OCI-LY7 (cell line): ENCODE data around the gene KIF17. TPM values are rescaled to one million over a fixed set of nuclear protein-coding genes. Genes with fewer than 3 reads are reported as not detected.

Experiments
- BruUV-seq: library from RNA; stranded (reverse); fragments of 400-500 nt; replicated peaks from 2 replicates; lab custom pipeline; 2021; lab: Mats Ljungman, UMichigan
- CTCF ChIA-PET: fragments of 300-600 bp; sonication (Branson Sonifier 250); formaldehyde crosslinking; loops from one replicate; lab custom pipeline; 2022; ENCODE audit warnings: antibody characterized with exemption; ENCODE audit not compliant: unreplicated experiment; lab: Charles Lee
- POLR2A ChIA-PET: fragments of 300-600 bp; sonication (Branson Sonifier 250); formaldehyde crosslinking; loops from one replicate; lab custom pipeline; 2022; ENCODE audit warnings: antibody characterized with exemption; lab: Charles Lee
- DNase-seq: peaks from one replicate; pipeline ENCODE4 v3.0.0-alpha.2; 2015; ENCODE audit warnings: low spot score
- H2AFZ ChIP-seq: fragments of 200-600 bp; sonication (generic), shearing (Covaris generic); 2 replicates; pipeline ENCODE4 v1.6.1; 2014; ENCODE audit warnings: mild to moderate bottlenecking, antibody characterized with exemption, low read length, moderate library complexity
- H3K27ac ChIP-seq: fragments of 200-600 bp; sonication (generic); 2 replicates; pipeline ENCODE4 v1.5.1; 2014; ENCODE audit warnings: mixed run types, low read depth, mild to moderate bottlenecking, moderate library complexity, low read length, inconsistent platforms; ENCODE audit not compliant: poor library complexity, severe bottlenecking
- H3K36me3 ChIP-seq: fragments of 200-600 bp; sonication (generic); 2 replicates; pipeline ENCODE4 v1.6.1; 2014; ENCODE audit warnings: mild to moderate bottlenecking, antibody characterized with exemption, low read length, moderate library complexity, mixed read lengths; ENCODE audit not compliant: insufficient read depth
- H3K4me1 ChIP-seq: fragments of 200-600 bp; sonication (generic); 2 replicates; pipeline ENCODE4 v1.5.1; 2014; ENCODE audit warnings: mild to moderate bottlenecking, low read length; ENCODE audit not compliant: insufficient read depth, poor library complexity, severe bottlenecking
- H3K4me2 ChIP-seq: fragments of 200-600 bp; sonication (generic); 2 replicates; pipeline ENCODE4 v1.6.1; 2014; ENCODE audit warnings: mild to moderate bottlenecking, low read length
- H3K4me3 ChIP-seq: fragments of 200-600 bp; sonication (generic); 2 replicates; pipeline ENCODE4 v1.5.1; 2014; ENCODE audit warnings: mild to moderate bottlenecking, low read depth, low read length; ENCODE audit not compliant: poor library complexity, severe bottlenecking
- H3K79me2 ChIP-seq: fragments of 200-600 bp; sonication (generic); 2 replicates; pipeline ENCODE4 v1.6.1; 2016; ENCODE audit warnings: low read depth, mild to moderate bottlenecking, low read length, moderate library complexity, mixed read lengths; ENCODE audit not compliant: insufficient read depth
- H3K9me2 ChIP-seq: fragments of 200-600 bp; sonication (generic); 2 replicates; pipeline ENCODE4 v1.6.1; 2016; ENCODE audit warnings: mild to moderate bottlenecking, low read length, mixed read lengths; ENCODE audit not compliant: insufficient read depth
- H3K9me3 ChIP-seq: fragments of 200-600 bp; sonication (generic); 2 replicates; pipeline ENCODE4 v1.6.1; 2014; ENCODE audit warnings: mild to moderate bottlenecking, mixed run types, low read length, mixed read lengths
- H4K20me1 ChIP-seq: fragments of 200-600 bp; sonication (generic); 2 replicates; pipeline ENCODE4 v1.6.1; 2014; ENCODE audit warnings: mild to moderate bottlenecking, antibody characterized with exemption, low read length, moderate library complexity, mixed read lengths; ENCODE audit not compliant: insufficient read depth
- EZH2phosphoT487 ChIP-seq: fragments of 200-600 bp; sonication (generic); IDR thresholded peaks from 2 replicates; pipeline ENCODE4 v1.6.1; 2018; ENCODE audit warnings: low read depth, borderline replicate concordance, mild to moderate bottlenecking, mixed run types, antibody characterized with exemption, low read length, moderate library complexity, mixed read lengths
- intact Hi-C: fragments of 100-400 bp; cut with micrococcal nuclease; formaldehyde crosslinking; loops from one replicate; pipeline ENCODE4 v1.10.0; 2022; ENCODE audit not compliant: unreplicated experiment
- total RNA-seq, 2 experiments: library from RNA; depleted of rRNA in 1 of 2; stranded (reverse); fragments of >200 nt in 1 of 2; shearing (Covaris generic) in 1 of 2; gene quantifications; 2 replicates each; pipeline ENCODE4 v1.2.3, GENCODE V29; 2014 to 2022
- TF ChIP-seq, protein P1 (sequence below): fragments of 200-600 bp; sonication (generic); conservative IDR thresholded peaks from 2 replicates; pipeline ENCODE4 v1.5.1; 2014; ENCODE audit warnings: mild to moderate bottlenecking, antibody characterized with exemption, low read length, moderate library complexity, mixed read lengths

Gene KIF17
- total RNA-seq, 2 experiments from 2014 or later: 1.1 TPM; not detected in 1

DNA sequence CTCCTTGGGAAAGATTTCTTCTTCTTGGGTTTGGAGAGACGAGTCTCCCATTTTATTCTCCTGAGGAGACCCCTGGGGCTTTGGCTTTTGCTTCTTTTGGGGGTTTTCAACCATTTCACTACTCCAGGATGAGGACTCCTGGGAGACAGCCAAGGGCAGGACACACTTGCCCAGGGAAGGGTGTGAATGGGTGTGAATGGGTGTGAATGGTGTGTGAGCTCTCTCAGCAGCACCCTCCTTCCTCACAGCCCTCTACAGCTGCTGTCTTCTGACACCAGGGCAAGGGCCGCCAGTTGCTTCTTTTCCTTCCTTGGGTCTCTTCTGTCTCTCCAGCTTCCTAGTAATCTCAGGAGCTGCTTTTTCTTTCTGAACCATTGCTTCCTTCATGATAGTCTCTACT, 24.2 kb downstream of the KIF17 start:
- no peaks in the 10 kb centered on the region for H4K20me1 ChIP-seq
- no peaks in the 10 kb centered on the region for H3K79me2 ChIP-seq
- no peak for DNase-seq
- intact Hi-C loops: loop anchor here (10.0 kb wide), 1 partner anchor 271 kb away; no protein-coding TSS in a partner anchor
- ChIA-PET POLR2A (no interaction called here), CTCF (interaction anchor here (0.6 kb wide), 1 partner anchor 286 kb away, joined by 3 read pairs; no protein-coding TSS in a partner anchor)
- no peaks in the 10 kb centered on the region for H3K4me1 ChIP-seq
- H2AFZ ChIP-seq: no peak overlapping the region
- H3K27ac ChIP-seq: no peak overlapping the region
- H3K36me3 ChIP-seq: no peaks in the 10 kb centered on the region
- no peak for TF ChIP-seq EZH2phosphoT487
- TF ChIP-seq, protein P1, sequence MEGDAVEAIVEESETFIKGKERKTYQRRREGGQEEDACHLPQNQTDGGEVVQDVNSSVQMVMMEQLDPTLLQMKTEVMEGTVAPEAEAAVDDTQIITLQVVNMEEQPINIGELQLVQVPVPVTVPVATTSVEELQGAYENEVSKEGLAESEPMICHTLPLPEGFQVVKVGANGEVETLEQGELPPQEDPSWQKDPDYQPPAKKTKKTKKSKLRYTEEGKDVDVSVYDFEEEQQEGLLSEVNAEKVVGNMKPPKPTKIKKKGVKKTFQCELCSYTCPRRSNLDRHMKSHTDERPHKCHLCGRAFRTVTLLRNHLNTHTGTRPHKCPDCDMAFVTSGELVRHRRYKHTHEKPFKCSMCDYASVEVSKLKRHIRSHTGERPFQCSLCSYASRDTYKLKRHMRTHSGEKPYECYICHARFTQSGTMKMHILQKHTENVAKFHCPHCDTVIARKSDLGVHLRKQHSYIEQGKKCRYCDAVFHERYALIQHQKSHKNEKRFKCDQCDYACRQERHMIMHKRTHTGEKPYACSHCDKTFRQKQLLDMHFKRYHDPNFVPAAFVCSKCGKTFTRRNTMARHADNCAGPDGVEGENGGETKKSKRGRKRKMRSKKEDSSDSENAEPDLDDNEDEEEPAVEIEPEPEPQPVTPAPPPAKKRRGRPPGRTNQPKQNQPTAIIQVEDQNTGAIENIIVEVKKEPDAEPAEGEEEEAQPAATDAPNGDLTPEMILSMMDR: no peak
- H3K4me2 ChIP-seq: no peak overlapping the region
- no peaks in the 10 kb centered on the region for H3K9me3 ChIP-seq
- BruUV-seq: no TSS peak
- no peak overlapping the region for H3K4me3 ChIP-seq
- H3K9me2 ChIP-seq: no peaks in the 10 kb centered on the region

DNA sequence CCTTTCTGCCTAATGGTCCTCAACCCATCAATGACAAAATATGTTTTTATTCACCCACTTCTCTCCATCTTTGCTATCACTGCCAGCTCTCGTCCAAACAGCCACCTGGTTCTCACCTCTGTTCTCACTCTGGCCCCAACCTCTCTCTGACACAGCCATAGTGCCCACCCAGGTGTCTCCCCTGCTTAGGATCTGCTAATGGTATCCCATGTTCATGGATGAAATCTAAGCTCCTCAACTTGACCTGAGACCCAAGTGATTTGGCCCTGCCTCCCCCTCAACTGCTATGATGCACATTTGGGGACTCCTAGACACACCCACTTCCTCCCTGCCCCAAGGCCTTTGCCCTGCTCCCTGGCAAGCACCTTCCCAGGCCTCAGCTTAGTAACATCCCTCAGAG, 25.9 kb downstream of the KIF17 start:
- Histone ChIP-seq H3K27ac (no peak overlapping the region), H3K9me2 (no peaks in the 10 kb centered on the region), H3K4me3 (no peak overlapping the region), H3K79me2 (no peaks in the 10 kb centered on the region), H3K4me2 (no peak overlapping the region), H3K9me3 (no peaks in the 10 kb centered on the region), H3K4me1 (no peaks in the 10 kb centered on the region), H4K20me1 (no peaks in the 10 kb centered on the region), H3K36me3 (no peaks in the 10 kb centered on the region), H2AFZ (no peak overlapping the region)
- BruUV-seq: no TSS peak
- no peak for DNase-seq
- no peak for TF ChIP-seq EZH2phosphoT487
- TF ChIP-seq, protein P1: no peak
- CTCF ChIA-PET: no interaction called here
- intact Hi-C loops: loop anchor here (10.0 kb wide), 1 partner anchor 273 kb away; no protein-coding TSS in a partner anchor
- POLR2A ChIA-PET: no interaction called here

DNA sequence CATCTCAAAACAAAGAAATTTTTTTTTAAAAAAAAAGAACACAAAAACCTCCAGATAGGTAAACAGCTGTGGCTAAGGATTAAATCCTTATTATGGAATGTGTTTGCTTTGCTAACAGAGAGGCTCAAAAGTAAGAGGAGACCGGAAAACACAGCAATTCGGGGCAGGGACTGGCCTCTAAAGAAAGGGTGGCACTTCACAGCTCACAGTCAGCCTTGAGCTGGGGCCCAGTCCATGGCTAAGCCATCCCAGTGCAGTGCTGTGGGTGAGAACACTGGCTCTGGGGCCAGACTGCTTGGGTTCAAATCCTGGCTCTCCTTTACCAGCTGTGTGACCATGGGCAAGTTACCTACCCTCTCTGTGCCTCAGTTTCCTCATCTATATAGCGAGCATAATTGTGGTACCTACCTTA, 28.2 kb downstream of the KIF17 start:
- no peak overlapping the region for H3K4me3 ChIP-seq
- DNase-seq: no peak
- H3K36me3 ChIP-seq: no peaks in the 10 kb centered on the region
- ChIA-PET CTCF (no interaction called here), POLR2A (no interaction called here)
- BruUV-seq: no TSS peak
- intact Hi-C loops: loop anchor here (10.0 kb wide), 1 partner anchor 275 kb away; no protein-coding TSS in a partner anchor
- TF ChIP-seq, protein P1: no peak
- no peak for TF ChIP-seq EZH2phosphoT487
- no peaks in the 10 kb centered on the region for H3K9me2 ChIP-seq
- no peaks in the 10 kb centered on the region for H4K20me1 ChIP-seq
- H3K4me2 ChIP-seq: no peak overlapping the region
- H2AFZ ChIP-seq: no peak overlapping the region
- H3K4me1 ChIP-seq: no peaks in the 10 kb centered on the region
- H3K79me2 ChIP-seq: no peaks in the 10 kb centered on the region
- H3K27ac ChIP-seq: no peak overlapping the region
- no peaks in the 10 kb centered on the region for H3K9me3 ChIP-seq
